Medulla oblongata (tissue), 1 donor: Measurements from ENCODE around the gene MYBPH.

ENCODE experiments used
- DNase-seq: peaks from one replicate; pipeline ENCODE4 v3.0.0-alpha.2; 2015; ENCODE audit errors: extremely low spot score

Gene MYBPH

DNA sequence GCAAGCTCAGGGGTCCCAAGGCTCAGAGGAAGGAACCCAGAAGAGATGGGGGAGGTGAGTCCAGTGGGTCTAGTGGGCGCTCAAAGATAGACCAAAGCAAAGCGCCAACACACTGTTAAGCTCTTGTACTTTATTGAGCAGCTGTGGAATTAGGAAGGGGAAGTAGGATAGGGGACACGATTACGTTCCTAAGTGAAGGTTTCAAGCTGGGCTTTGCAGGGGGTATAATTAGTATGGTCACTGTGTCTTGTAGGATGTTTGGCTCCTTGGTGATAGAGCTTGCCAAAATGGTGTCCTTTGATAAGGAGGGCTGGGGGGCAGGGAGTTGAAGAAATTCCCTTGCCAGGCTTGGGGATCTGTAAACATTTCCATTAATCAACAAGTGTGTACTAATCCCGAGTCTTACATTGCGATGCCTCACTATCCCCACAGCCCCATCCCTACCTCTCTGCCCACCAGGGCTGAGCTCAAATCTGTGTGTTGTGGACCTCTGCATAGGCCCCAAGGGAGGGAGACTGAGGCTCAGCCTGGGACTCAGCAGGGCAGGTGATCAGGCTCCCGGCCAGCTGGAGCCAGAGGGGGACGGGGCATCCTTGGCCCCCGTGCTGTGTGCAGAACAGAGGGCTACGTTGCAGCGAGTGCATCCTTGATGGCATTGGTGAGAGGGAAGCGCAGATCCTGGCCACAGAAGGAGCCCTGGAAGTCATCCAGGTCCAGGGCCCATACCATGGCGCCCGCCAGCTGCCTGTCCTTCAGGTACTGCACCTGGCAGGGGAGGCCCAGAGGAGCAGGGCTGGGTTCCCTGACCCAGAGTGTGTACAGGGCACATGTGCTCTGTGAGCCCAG lies 3.4 kb upstream of the MYBPH start:
- DNase-seq: no peak

- DNase-seq: no peak
Observed at GRCh38 chr1:203178083-203178482, 2.5 kb upstream of the MYBPH start.

GRCh38 chr1:203177470-203178039 lies 1.9 kb upstream of the MYBPH start:
- DNase-seq: no peak

DNA sequence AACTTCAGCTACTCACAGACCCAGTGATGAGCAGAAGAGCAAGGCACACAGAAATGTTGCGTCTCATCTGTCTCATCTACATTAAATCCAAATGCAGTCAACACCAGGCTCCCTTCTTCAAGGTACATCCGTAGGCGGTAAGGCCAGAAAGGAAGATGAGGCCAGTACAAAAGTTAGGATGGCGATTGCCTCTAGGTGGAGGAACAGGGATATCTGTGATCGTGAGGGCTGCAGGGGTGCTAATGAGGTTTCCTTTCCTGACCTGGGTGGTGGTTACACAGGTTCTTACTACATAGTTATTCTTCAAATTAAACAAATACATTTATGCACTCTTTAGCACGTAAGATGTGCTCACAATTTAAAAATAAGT lies 1.4 kb upstream of the MYBPH start:
- no peak for DNase-seq

- DNase-seq: no peak
Observed at GRCh38 chr1:203176273-203177035, 828 bp upstream of the MYBPH start.

GRCh38 chr1:203175827-203176241 lies 208 bp upstream of the MYBPH start:
- DNase-seq: peak; percentile 77

DNA sequence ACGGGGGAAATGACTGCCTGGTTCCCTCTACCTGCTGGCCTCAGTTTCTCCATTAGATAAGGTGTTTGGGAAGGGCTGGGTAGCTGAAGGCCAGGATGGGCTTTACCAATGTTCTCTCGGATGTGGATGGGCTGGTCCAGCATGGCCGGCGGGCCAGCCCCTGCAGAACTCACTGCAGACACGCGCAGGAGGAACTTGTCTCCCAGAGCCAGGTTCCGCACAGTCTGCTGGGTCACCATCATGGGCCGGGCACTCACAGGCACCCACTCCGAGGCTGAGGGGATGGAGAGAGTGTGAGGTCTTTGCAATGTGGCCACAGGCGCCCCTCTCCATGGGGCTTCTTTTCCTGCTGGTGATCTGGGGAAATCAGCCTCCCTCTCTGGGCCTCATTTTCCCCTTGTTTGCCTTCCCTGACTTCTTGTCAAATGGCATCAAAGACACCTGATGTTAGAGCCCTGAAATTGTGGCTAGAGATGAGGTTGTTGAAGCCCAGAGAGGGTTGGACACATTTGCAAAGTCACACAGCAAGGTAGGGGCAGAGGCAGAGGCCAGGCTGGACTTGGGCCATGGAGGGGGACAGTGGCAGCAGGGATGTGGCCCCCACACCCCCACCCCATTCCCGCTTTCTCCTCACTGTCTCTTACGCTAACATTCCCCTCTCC lies 1.2 kb downstream of the MYBPH start:
- DNase-seq: no peak

GRCh38 chr1:203173566-203173965 lies 2.1 kb downstream of the MYBPH start:
- DNase-seq: no peak

DNA sequence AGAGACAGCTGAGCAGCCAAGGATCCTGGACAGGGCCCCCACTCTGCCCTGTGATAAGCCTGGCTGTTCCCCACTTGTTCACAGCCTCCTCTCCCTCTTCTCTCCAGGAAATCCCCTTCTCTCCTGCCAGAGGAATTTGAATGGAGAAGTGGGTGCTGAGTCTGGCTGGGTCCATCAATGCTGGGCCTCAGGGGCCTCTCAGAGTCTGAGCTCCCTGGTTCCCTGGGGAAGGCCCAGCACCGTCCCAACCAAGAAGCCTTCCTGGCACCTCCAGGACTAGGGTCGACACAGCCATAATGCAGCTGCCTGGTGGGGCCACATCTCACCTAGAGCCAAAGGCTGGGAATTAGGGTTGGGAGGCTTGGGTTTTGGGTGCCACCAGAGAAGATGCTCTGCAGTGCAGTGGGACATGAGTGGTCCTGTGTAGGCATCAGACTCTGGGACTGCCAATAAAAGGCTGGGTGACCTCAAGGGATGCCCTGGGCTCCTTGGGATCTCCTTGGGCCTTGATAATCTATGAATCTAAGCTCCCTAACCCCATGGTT lies 2.5 kb downstream of the MYBPH start:
- DNase-seq: no peak

DNA sequence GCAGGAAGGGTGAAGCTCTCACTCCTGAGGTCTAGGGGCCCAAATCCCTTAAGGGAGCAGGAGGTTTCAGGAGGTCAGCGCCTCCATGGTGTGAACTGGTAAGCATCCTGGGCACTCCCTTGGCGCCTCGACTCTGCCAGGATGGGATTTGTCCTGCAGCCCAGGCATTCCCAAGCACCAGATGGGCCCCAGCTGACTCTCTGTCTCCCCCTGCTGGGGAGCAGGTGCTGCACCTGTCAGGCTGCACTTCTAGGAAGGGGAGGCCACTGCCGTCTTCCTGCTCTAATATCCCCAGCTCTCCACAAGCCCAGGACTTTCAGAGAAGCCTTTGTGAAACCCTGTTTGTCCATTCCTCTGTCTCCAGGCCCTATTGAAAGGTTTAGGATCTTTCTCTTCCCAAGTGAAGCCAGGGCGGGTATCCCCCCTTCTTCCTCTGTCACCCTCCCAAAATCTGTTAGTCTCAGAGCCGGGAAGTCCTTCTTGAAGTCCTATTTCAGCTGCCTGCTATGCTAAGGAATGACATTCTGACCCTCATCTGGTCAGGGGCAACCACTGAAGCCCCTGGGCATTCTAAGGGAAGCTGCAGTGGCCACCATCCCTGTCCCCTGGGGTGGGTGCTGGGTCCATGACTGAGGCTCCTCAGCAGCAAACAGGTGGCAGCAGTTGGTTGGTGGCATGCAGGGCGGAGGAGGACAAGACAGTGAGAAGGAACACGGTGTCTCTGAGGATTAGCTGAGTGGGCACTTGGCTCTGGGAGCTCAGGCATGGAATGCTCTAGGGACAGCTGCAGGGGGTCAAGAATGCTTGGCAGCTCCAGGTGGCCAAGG lies 3.2 kb downstream of the MYBPH start:
- peak; percentile 80 for DNase-seq

DNA sequence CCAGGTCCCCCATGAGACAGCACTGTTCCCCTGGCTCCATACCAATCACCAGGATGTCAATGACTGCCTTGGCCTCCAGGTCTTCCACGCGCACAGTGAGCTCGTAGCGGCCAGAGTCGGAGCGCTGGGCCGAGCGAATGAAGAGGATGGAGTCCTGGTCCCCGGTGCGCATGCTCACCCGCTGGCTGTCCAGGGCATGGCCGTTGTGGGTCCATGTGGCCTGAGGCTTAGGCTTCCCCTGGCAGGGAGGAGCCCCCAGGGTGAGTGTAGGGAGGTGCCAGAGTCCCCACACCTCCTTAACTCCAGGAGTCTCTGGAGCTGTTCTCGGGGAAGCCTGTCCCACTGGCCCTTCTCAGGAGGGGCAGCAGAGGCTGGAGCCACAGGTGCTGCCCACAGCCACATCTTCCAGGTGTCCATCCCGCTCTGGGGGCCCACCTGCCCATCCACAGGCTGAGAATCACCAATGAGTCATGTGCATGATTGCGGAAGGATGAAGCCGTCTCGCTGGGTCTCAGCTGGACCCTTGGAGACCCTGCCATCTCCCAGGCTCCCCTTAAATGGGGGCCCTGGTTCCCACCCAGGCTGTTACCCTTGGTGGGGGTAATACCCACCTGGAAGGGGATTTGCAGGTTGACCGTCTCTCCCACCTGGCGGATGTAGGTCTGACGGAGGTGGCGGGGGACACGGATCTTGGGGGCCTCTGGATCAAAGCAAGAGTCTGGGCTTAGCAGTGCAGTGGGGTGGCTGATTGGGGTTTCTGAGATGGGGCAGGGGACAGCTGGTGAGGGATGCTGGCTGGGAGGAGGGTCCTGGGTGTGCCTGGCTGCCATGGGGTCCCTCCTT lies 4.1 kb downstream of the MYBPH start:
- no peak for DNase-seq

DNA sequence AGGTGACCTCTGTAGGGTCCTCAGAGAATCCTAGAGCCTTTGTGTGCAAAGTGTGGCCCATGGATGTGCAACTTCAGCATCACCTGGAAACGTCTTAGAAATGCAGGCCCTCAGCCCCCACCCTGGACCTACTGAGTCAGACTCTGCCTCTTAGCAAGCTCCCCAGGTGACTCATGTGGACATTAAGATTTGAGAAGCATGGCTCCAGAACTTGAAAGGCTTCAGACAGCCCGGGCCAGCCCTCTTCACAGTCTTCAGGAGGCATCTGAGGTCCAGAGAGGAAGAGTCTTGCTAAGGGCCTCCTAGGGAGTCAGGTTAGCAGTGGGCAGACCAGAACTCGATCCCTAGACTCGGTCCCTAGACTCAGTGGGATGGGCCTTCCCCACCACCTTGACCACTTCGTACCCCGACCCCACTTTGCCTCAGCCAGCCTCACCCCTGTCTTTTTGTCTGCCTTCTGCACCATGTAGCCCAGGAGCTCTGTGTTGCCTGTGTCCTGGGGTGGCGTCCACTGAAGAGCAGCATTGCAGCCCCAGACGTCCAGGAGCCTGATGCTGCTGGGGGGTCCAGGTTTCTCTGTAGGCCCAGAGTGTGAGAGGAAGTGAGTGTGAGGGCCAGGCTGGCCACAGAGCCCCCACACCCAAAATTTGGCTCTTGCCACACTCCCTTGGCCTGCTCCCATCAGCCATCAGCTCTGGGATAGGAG lies 4.8 kb downstream of the MYBPH start:
- DNase-seq: no peak

GRCh38 chr1:203169770-203170520 lies 5.7 kb downstream of the MYBPH start:
- no peak for DNase-seq

DNA sequence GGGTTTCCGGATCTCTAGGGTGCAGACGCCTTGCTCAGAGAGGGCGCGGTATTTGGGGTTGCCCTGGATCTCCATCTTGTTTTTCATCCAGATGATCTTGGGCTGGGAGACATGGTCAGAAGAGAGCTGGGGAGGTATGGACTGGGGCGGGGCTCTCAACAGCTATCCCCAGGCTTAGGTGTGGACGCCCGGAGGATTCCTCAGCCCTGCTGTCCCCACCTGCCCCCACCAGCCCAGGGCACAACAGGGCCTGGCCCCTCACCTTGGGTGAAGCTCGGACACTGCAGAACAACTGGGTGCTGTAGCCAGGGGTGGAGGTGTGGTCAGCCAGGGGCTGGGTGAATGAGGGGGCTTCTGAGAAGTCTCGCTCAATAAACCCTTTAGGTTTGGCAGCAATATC lies 6.6 kb downstream of the MYBPH start:
- no peak for DNase-seq

GRCh38 chr1:203168256-203168786 lies 7.3 kb downstream of the MYBPH start:
- DNase-seq: no peak

DNA sequence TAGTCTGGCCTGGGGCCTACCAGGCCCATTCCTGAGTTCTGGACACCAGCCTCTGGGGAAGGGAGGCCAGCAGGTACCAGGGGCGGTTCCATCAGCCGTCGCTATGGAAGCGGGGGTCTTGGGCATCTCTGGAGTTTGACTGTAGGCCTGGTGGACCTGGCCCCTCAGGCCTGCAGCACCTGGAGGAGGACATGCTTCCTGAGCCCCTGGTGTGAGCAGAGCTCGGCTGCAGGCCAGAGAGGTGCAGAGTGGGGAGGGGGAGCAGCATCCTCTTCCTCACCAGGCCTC lies 7.8 kb downstream of the MYBPH start:
- DNase-seq: no peak

DNA sequence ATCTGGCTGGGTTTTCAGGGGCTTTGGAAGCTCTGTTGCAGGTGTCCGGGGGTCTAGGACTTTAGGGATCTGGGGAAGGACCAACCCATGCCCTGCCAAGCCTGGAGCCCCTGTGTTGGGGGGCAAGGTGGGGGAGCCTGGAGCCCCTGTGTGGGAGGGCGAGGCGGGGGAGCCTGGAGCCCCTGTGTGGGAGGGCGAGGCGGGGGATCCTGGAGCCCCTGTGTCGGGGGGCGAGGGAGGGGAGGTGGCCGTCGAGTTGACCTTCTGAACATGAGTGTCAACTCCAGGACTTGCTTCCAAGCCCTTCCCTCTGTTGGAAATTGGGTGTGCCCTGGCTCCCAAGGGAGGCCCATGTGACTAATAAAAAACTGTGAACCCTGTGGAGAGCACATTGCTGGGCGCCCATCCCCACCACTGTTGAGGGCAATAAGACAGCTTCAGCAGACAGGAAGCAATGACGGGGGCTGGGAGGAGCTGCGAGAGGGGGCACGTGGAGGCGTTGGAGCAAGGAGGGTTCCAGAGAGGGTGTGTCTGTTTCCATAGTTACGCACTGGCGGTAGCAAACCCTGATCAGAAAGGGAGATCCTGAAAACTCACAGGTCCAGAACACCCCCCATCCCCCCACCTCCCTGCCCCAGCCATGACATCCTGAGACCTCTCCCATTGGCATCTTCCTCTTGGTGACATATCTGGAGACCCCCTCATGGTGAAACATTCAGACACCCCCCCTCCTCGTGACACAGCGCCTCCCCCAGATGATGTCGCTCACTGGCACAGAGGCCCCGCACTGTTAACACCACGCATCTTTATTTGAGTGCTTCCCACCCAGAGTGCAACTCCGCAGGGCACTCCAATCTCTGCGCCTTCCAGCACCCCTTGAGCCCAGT lies 8.4 kb downstream of the MYBPH start:
- DNase-seq: no peak
